Measurements from ENCODE around the gene JPH4.

- TF ChIP-seq CTCF (IDR thresholded peaks at IDR 0.05) = no peak
- no peak for TF ChIP-seq EZH2 (IDR thresholded peaks at IDR 0.05; ENCODE audit: borderline replicate concordance, insufficient read depth, low read depth, low read length, poor library complexity, severe bottlenecking)
Measured at GRCh38 chr14:23525611-23526010, 53.0 kb downstream of the JPH4 start.
